RWPE1 (cell line): Measurements from ENCODE around the gene ABCC2.

Experiments used
- CTCF ChIA-PET: fragments of 350-600 bp; sonication (Branson Sonifier 250); formaldehyde crosslinking; extraction: SDS; loops from one replicate; lab custom pipeline; 2021; lab: Yijun Ruan, JAX
- POLR2A ChIA-PET: fragments of 400-600 bp; formaldehyde crosslinking; extraction: SDS; loops from one replicate; lab custom pipeline; 2020; ENCODE audit warnings: antibody characterized with exemption; ENCODE audit not compliant: low non-redundant PET; lab: Yijun Ruan, JAX
- DNase-seq: peaks from one replicate; pipeline ENCODE4 v3.0.0; 2012; ENCODE audit warnings: low spot score
- H3K27ac ChIP-seq: fragments of 450-650 bp; 2 replicates; pipeline ENCODE4 v1.5.1; 2017
- TF ChIP-seq, protein P1 (sequence below): fragments of 450-650 bp; conservative IDR thresholded peaks from 2 replicates; pipeline ENCODE4 v1.5.1; 2017; ENCODE audit warnings: low read depth, mild to moderate bottlenecking

Gene ABCC2

GRCh38 chr10:99768556-99768955 is 13.9 kb upstream of the ABCC2 start:
- H3K27ac ChIP-seq: no peak overlapping the region
- ChIA-PET POLR2A (no interaction called here), CTCF (interaction anchor here (1.0 kb wide), 1 partner anchor 20 kb away, joined by 3 read pairs; no protein-coding TSS in a partner anchor)
- DNase-seq: no peak
- TF ChIP-seq, protein P1, sequence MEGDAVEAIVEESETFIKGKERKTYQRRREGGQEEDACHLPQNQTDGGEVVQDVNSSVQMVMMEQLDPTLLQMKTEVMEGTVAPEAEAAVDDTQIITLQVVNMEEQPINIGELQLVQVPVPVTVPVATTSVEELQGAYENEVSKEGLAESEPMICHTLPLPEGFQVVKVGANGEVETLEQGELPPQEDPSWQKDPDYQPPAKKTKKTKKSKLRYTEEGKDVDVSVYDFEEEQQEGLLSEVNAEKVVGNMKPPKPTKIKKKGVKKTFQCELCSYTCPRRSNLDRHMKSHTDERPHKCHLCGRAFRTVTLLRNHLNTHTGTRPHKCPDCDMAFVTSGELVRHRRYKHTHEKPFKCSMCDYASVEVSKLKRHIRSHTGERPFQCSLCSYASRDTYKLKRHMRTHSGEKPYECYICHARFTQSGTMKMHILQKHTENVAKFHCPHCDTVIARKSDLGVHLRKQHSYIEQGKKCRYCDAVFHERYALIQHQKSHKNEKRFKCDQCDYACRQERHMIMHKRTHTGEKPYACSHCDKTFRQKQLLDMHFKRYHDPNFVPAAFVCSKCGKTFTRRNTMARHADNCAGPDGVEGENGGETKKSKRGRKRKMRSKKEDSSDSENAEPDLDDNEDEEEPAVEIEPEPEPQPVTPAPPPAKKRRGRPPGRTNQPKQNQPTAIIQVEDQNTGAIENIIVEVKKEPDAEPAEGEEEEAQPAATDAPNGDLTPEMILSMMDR: no peak

DNA sequence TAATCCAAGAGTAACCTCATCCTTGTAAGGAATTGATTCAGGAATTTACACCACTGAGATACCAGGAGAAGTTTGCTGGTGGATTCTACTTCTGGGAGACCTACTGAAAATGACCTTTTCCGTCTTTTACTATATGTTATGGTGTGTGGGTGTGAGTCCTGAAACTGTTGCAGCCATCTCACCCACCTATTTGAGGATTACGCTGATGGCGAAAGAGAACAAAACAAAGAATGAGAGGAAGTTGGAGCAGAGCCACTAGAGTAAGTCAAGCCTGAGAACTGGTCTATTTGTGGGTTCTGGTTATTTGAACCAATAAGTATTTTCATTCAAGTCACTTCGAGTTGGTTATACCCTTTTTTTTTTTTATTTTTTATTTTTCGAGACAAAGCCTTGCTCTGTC is 12.7 kb upstream of the ABCC2 start:
- no peak for DNase-seq
- CTCF ChIA-PET: no interaction called here
- POLR2A ChIA-PET: no interaction called here
- H3K27ac ChIP-seq: no peak overlapping the region
- TF ChIP-seq, protein P1: no peak

DNA sequence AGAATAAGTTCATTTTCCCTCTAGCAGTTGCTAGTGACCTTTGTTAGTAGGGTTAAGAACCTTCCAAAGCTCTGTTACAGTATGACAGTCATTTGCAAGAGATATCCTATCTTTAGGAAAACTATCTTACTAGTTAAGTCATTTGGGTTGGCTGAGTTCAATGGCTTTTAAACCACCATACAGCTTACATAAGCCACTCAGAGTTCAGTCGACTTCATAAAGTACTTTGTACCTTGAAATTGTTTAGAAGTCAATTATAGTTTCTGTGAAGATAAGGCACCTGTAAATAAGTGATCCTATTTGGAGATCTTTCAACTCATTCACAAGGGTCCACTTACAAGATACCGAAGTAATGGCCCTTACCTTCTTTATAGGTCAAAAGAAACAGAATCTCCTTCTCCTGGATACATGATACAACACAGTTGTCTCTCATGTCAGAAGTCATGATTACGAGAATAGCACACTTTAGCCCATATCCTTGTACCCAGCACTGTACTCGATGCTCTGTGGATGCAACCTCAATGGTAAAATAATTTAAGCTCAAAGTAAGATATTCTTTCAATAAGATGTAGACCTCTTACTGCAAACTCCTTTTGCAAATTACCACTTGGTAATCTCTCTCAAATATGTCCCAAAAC is 11.9 kb upstream of the ABCC2 start:
- POLR2A ChIA-PET: no interaction called here
- CTCF ChIA-PET: interaction anchor here (0.7 kb wide), 1 partner anchor 45 kb away, joined by 3 read pairs; no protein-coding TSS in a partner anchor
- no peak for DNase-seq
- TF ChIP-seq, protein P1: no peak
- H3K27ac ChIP-seq: no peak overlapping the region

GRCh38 chr10:99775850-99776249 is 6.6 kb upstream of the ABCC2 start:
- peak overlapping the region; percentile 80 for H3K27ac ChIP-seq
- ChIA-PET CTCF (no interaction called here), POLR2A (no interaction called here)
- TF ChIP-seq, protein P1: no peak
- DNase-seq: peak; percentile 91

DNA sequence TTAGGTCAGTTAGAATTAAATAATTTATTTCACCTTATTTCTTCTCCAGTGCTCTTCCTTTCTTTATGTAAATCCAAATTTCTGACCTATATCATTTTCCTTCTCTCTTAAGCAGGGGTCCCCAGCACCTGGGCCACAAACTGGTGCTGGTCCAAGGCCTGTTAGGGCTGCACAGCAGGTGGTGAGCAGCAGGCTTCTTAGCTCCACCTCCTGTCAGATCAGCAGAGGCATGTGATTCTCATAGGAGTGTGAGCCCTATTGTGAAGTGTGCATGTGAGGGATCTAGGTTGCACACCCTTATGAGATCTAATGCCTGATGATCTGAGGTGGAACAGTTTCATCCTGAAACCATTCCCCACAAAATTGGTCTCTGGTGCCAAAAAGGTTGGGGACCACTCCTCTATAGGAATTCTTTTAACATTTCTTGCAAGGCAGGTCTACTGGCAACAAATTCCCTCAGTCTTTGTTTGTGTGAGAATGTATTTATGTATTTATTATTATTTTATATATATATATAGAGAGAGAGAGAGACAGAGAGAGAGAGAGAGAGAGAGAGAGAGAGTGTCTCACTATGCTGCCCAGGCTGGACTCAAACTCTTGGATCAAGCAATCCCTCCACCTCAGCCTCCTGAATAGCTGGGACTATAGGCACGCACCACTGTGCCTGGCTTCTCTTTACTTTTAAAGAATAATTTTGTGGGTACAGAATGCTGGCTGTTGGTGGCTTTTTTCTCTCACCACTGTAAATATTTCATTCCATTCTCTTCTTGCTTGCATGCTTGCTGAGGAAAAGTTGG is 4.3 kb upstream of the ABCC2 start:
- ChIA-PET CTCF (no interaction called here), POLR2A (no interaction called here)
- no peak for DNase-seq
- no peak overlapping the region; the same call in 1 of the 2 replicates for H3K27ac ChIP-seq
- TF ChIP-seq, protein P1: no peak

- TF ChIP-seq, protein P1: no peak
- H3K27ac ChIP-seq: peak overlapping the region; percentile 97
- POLR2A ChIA-PET: interaction anchor here (0.7 kb wide), 1 partner anchor 115 kb away, joined by 4 read pairs; no protein-coding TSS in a partner anchor
- DNase-seq: peak; percentile 57
- CTCF ChIA-PET: interaction anchor here (0.7 kb wide), 1 partner anchor 703 kb away, joined by 4 read pairs; no protein-coding TSS in a partner anchor
Measured at GRCh38 chr10:99779335-99779734, 3.1 kb upstream of the ABCC2 start.
